ENCODE measurements around the gene CLDN9.
A peak's percentile ranks its signal among the peaks of the same experiment; 100 is the strongest.

The CLDN9 gene

DNA sequence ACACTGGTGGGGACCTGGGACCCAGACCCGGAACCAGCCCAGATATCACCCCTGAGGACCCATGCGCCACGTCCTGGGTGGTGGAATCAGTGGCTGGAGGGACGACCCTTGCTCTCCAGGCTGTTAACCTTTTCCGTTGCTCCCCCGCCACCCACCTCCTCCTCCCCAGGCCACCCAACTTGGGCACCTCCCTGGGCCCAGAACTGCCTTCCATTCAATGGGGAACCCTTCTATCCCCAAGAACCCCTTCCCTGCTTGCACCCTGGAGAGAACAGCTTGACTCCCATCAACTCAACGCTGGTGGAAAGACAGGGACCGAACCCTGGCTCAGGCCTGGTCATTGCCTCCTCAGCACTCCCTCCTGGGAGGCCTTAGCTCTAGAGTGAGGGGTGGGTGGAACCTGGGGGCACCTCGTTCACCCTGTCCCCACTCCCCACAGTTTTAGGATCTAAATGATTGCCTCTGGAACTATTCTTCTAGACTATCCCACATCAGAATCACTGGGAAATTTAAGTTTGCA is 47.1 kb downstream of the CLDN9 start:
- no peak for TF ChIP-seq ZFX (IDR thresholded peaks at IDR 0.05; ENCODE audit: borderline replicate concordance)
- TF ChIP-seq, protein P1, sequence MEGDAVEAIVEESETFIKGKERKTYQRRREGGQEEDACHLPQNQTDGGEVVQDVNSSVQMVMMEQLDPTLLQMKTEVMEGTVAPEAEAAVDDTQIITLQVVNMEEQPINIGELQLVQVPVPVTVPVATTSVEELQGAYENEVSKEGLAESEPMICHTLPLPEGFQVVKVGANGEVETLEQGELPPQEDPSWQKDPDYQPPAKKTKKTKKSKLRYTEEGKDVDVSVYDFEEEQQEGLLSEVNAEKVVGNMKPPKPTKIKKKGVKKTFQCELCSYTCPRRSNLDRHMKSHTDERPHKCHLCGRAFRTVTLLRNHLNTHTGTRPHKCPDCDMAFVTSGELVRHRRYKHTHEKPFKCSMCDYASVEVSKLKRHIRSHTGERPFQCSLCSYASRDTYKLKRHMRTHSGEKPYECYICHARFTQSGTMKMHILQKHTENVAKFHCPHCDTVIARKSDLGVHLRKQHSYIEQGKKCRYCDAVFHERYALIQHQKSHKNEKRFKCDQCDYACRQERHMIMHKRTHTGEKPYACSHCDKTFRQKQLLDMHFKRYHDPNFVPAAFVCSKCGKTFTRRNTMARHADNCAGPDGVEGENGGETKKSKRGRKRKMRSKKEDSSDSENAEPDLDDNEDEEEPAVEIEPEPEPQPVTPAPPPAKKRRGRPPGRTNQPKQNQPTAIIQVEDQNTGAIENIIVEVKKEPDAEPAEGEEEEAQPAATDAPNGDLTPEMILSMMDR (IDR thresholded peaks at IDR 0.05), result no peak
- peak overlapping the region; percentile 66 for H3K27ac ChIP-seq

DNA sequence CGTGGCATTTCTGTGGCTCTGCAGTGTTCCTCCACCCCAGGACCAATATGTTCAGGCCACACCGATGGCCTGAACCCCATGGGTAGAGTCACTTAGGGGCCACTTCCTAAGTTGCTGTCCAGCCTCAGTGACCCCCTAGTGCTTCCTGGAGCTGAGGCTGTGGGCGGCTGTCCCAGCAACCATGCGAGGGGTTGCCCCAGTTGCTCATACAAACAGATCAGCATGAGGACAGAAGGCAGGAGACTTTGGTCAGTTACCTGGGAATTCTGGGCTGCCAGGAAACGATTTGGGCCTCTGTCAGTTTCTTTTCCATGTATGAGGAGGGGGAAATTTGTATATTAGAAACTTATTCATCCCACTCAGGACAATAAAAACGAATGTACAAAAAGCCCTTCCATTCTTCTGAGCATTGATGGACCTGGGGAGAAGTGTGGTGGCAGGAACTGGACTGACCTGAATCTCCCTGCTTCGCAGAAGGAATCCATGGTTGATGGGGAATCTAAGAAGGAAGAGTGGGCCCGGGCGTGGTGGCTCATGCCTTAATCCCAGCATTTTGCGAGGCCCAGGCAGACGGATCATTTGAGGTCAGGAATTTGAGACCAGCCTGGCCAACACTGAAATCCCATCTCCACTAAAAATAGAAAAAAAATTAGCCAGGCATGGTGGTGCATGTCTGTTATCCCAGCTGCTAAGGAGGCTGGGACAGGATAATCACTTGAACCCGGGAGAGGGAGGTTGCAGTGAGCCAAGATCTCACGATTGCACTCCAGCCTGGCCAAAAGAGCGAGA is 47.8 kb downstream of the CLDN9 start:
- H3K27ac ChIP-seq, result no peak overlapping the region
- no peak for TF ChIP-seq ZFX (IDR thresholded peaks at IDR 0.05; ENCODE audit: borderline replicate concordance)
- TF ChIP-seq, protein P1 (IDR thresholded peaks at IDR 0.05), result no peak

DNA sequence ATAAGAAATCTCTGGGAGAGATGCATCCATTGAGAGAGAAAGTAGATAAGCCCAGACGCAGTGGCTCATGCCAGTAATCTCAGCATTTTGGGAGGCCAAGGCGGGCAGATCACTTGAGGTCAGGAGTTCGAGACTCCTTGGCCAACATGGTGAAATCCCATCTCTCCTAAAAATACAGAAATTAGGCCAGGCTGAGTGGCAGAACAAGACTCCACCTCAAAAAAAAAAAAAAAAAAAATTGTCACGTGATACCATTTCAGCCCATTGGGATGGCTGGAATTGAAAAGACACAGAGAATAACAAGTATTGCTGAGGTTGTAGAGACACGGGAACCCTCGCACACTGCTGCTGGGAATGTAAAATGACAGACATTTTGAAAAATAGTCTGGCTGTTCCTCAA is 49.8 kb downstream of the CLDN9 start:
- H3K27ac ChIP-seq, result no peak overlapping the region
- no peak for TF ChIP-seq ZFX (IDR thresholded peaks at IDR 0.05; ENCODE audit: borderline replicate concordance)
- TF ChIP-seq, protein P1 (IDR thresholded peaks at IDR 0.05), result no peak

DNA sequence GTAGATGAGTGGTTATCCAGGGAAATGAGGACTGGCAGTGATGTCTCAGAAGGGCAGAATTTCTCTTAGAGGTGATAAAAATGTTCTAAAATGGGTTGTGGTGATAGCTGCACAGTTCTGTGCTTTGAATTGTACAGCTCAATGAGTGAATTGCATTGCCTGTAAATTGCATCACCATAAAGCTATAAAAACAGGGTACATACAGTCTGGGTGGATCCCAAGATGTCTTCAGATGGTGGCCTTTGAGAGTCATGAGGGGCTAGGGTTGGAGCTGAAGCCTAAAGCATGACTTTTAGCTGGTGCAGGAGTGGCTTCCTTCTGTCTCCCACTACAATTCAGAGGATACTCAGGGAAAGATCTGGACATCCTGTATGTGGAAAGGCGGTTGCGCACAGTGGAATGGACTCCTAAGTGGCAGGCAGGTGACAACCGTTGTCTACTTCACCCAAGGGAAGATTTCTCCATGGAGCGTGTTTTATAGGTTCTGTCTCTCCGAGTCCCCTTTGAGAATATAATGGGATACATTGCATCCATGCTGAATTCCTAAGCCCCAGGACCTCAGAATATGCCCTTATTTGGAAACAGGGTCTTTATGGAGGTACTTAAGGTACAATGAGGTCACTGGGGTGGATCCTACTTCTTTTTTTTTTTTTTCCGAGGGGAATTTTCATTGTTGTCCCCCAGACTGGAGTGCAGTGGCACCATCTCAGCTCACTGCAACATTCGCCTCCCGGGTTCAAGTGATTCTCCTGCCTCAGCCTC is 51.1 kb downstream of the CLDN9 start:
- TF ChIP-seq ZFX (IDR thresholded peaks at IDR 0.05; ENCODE audit: borderline replicate concordance), result no peak
- TF ChIP-seq, protein P1 (IDR thresholded peaks at IDR 0.05), result no peak
- no peak overlapping the region for H3K27ac ChIP-seq
